Hepatocyte (in vitro differentiated cells): ENCODE data around the gene GHR. TPM values are rescaled to one million over a fixed set of nuclear protein-coding genes. Genes with fewer than 3 reads are reported as not detected.

Experiments used
- DNase-seq: peaks from one replicate; pipeline ENCODE4 v3.0.0-alpha.2; 2016; ENCODE audit warnings: low spot score
- H2AFZ ChIP-seq: fragments of 200-600 bp; sonication (generic); 2 replicates; pipeline ENCODE4 v1.6.0; 2016; ENCODE audit warnings: antibody characterized with exemption, mild to moderate bottlenecking
- H3K27ac ChIP-seq: fragments of 200-600 bp; sonication (generic); 2 replicates; pipeline ENCODE4 v1.5.1; 2016; ENCODE audit warnings: mild to moderate bottlenecking
- H3K27me3 ChIP-seq: fragments of 200-600 bp; sonication (generic); 2 replicates; pipeline ENCODE4 v1.6.1; 2016
- H3K36me3 ChIP-seq: fragments of 200-600 bp; sonication (generic); replicated peaks from 2 replicates; pipeline ENCODE4 v1.5.1; 2016; ENCODE audit warnings: low read depth; ENCODE audit not compliant: insufficient read depth
- H3K4me1 ChIP-seq: fragments of 200-600 bp; sonication (generic); 2 replicates; pipeline ENCODE4 v1.5.1; 2016; ENCODE audit warnings: mild to moderate bottlenecking, moderate library complexity; ENCODE audit not compliant: insufficient read depth
- H3K4me2 ChIP-seq: fragments of 200-600 bp; sonication (generic); 2 replicates; pipeline ENCODE4 v1.6.0; 2016
- H3K4me3 ChIP-seq: fragments of 200-600 bp; sonication (generic); 2 replicates; pipeline ENCODE4 v1.5.1; 2016; ENCODE audit warnings: mild to moderate bottlenecking
- H3K79me2 ChIP-seq: fragments of 200-600 bp; sonication (generic); 2 replicates; pipeline ENCODE4 v1.6.0; 2017; ENCODE audit warnings: mild to moderate bottlenecking
- H3K9me2 ChIP-seq: fragments of 200-600 bp; sonication (generic); replicated peaks from 2 replicates; pipeline ENCODE4 v1.6.0; 2017; ENCODE audit warnings: mild to moderate bottlenecking; ENCODE audit not compliant: insufficient read depth
- H3K9me3 ChIP-seq: fragments of 200-600 bp; sonication (generic); 2 replicates; pipeline ENCODE4 v1.5.1; 2016; ENCODE audit warnings: low read depth, mild to moderate bottlenecking
- H4K20me1 ChIP-seq: fragments of 200-600 bp; sonication (generic); 2 replicates; pipeline ENCODE4 v1.6.0; 2016; ENCODE audit warnings: mild to moderate bottlenecking; ENCODE audit not compliant: insufficient read depth, poor library complexity, severe bottlenecking
- EZH2 ChIP-seq: fragments of 200-600 bp; sonication (generic); IDR thresholded peaks from 2 replicates; pipeline ENCODE4 v1.6.1; 2016; ENCODE audit warnings: antibody characterized with exemption, mild to moderate bottlenecking, borderline replicate concordance
- EZH2phosphoT487 ChIP-seq: fragments of 200-600 bp; sonication (generic); IDR thresholded peaks from one replicate; pipeline ENCODE4 v1.6.1; 2018; ENCODE audit warnings: antibody characterized with exemption, mild to moderate bottlenecking, low read depth, moderate library complexity; ENCODE audit not compliant: unreplicated experiment, severe bottlenecking
- WGBS: methylation state at CpG from one replicate; pipeline ENCODE4 v1.1.6; 2016; ENCODE audit warnings: low lambda C conversion rate; ENCODE audit errors: missing lambda C conversion rate; 5-methylcytosine and 5-hydroxymethylcytosine counted together
- polyA plus RNA-seq: library from polyadenylated mRNA; unstranded; fragments of >200 nt; fragmentation: Nextera tagmentation; extraction: Ambion mirVana; gene quantifications from 2 replicates; pipeline ENCODE4 v1.2.1, GENCODE V29; 2016
- total RNA-seq: library from RNA; depleted of rRNA; stranded (reverse); fragments of >200 nt; gene quantifications from 2 replicates; pipeline ENCODE4 v1.2.3, GENCODE V29; 2014
- TF ChIP-seq, protein P1 (sequence below): fragments of 200-600 bp; sonication (generic); IDR thresholded peaks from 2 replicates; pipeline ENCODE4 v1.5.1; 2016; ENCODE audit warnings: antibody characterized with exemption, mild to moderate bottlenecking; ENCODE audit not compliant: poor library complexity

Gene GHR
- total and polyA plus RNA-seq, 2 experiments from 2014 or later: 14.4 to 24.3 TPM

GRCh38 chr5:42403236-42403635 lies 20.0 kb upstream of the GHR start:
- H3K9me2 ChIP-seq: no peaks in the 10 kb centered on the region
- no peak for DNase-seq
- H3K4me2 ChIP-seq: no peak overlapping the region
- no peak overlapping the region for H2AFZ ChIP-seq
- no peak overlapping the region for H3K4me3 ChIP-seq
- TF ChIP-seq EZH2phosphoT487: no peak
- TF ChIP-seq, protein P1, sequence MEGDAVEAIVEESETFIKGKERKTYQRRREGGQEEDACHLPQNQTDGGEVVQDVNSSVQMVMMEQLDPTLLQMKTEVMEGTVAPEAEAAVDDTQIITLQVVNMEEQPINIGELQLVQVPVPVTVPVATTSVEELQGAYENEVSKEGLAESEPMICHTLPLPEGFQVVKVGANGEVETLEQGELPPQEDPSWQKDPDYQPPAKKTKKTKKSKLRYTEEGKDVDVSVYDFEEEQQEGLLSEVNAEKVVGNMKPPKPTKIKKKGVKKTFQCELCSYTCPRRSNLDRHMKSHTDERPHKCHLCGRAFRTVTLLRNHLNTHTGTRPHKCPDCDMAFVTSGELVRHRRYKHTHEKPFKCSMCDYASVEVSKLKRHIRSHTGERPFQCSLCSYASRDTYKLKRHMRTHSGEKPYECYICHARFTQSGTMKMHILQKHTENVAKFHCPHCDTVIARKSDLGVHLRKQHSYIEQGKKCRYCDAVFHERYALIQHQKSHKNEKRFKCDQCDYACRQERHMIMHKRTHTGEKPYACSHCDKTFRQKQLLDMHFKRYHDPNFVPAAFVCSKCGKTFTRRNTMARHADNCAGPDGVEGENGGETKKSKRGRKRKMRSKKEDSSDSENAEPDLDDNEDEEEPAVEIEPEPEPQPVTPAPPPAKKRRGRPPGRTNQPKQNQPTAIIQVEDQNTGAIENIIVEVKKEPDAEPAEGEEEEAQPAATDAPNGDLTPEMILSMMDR: no peak
- no peak for TF ChIP-seq EZH2
- H3K27ac ChIP-seq: no peak overlapping the region
- 87% methylated on average over 2 of the region's 2 CpGs for WGBS
- no peaks in the 10 kb centered on the region for H3K79me2 ChIP-seq
- H4K20me1 ChIP-seq: no peaks in the 10 kb centered on the region
- no peaks in the 10 kb centered on the region for H3K4me1 ChIP-seq
- no peaks in the 10 kb centered on the region for H3K36me3 ChIP-seq
- H3K9me3 ChIP-seq: no peaks in the 10 kb centered on the region
- H3K27me3 ChIP-seq: no peaks in the 10 kb centered on the region

DNA sequence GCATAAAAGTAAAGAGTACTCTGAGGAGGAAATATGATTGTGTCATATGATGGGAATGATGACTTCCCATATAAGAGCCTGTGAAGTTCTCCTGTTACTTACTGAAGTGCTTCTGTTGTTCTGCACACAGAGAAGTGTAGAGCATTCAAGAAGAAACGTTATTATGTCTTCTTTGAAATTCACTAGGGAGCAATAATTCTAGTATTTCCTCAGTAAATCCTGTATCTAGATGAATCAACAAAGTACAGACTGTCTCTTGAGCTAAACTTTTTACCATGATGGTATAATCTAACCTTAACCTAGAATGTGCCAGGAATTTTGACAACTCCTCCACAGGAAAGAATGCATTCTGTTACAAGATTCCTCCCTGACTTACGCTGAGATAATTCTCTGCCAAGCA lies 18.9 kb upstream of the GHR start:
- Histone ChIP-seq H3K27me3 (no peaks in the 10 kb centered on the region), H2AFZ (no peak overlapping the region), H3K9me2 (no peaks in the 10 kb centered on the region), H3K4me1 (no peaks in the 10 kb centered on the region), H3K36me3 (no peaks in the 10 kb centered on the region), H3K27ac (no peak overlapping the region), H3K4me3 (no peak overlapping the region), H3K4me2 (no peak overlapping the region), H3K79me2 (no peaks in the 10 kb centered on the region), H4K20me1 (no peaks in the 10 kb centered on the region), H3K9me3 (no peaks in the 10 kb centered on the region)
- no peak for DNase-seq
- 87% methylated on average over 2 of the region's 2 CpGs for WGBS
- TF ChIP-seq EZH2phosphoT487: no peak

DNA sequence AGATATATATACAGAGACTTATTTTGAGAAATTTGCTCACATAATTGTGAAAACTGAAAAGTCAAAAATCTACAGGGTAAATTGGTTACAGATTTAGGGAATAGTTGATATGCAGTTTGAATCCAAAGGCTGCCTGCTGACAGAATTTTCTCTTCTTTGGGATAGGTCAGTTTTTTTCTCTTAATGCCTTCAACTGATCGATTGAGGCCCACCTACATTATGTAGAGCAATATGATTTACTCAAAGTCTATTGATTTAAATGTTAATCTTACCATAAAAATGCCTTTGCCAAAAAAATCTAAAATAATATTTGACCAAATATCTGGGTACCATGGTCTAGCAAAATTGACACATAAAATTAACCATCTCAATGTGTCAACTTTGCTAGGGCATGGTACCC lies 3.9 kb upstream of the GHR start:
- Histone ChIP-seq H2AFZ (no peak overlapping the region), H3K4me2 (no peak overlapping the region), H3K4me3 (no peak overlapping the region), H3K4me1 (peaks cover 9% of the 10 kb centered on the region), H3K27me3 (no peaks in the 10 kb centered on the region), H4K20me1 (no peaks in the 10 kb centered on the region), H3K9me2 (no peaks in the 10 kb centered on the region), H3K36me3 (no peaks in the 10 kb centered on the region), H3K79me2 (peaks cover 2% of the 10 kb centered on the region), H3K27ac (no peak overlapping the region), H3K9me3 (no peaks in the 10 kb centered on the region)
- TF ChIP-seq EZH2phosphoT487 (no peak), EZH2 (no peak)
- TF ChIP-seq, protein P1: no peak
- DNase-seq: no peak
- 91% methylated on average over 1 of the region's 1 CpG for WGBS

DNA sequence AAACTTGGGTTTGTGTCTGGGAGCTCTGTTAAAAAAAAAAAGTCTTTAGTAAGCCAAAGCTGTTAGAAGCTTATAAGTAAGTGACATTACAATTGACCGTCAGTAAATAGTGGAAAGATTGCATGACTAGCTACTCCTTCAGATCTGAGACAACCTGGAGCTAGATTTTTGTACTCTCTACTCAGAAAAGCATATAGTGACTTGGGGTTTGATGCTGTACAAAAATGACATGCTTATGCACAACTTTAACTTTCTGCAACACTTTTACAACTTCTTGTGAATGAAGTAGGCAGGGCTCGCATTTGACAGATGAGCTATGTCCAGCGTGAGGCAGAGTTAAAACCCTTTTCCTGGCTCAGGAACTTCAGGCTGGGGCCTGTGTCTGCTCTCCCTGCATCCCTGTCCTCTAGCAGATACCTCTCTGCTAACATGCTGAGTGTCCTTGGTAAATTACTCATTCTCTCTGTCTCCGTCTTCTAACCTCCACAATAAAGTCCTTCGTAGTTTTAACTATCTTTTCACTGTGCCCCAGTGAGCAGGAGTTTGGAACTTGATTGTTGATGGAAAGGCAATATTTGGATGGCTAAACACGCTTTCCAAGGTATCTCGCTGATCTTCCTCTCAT lies 471 bp upstream of the GHR start:
- peak overlapping the region; percentile 65 for H2AFZ ChIP-seq
- DNase-seq: peak; percentile 10
- no peaks in the 10 kb centered on the region for H3K36me3 ChIP-seq
- H3K9me3 ChIP-seq: no peaks in the 10 kb centered on the region
- no peaks in the 10 kb centered on the region for H3K27me3 ChIP-seq
- peaks cover 2% of the 10 kb centered on the region for H4K20me1 ChIP-seq
- peak overlapping the region; percentile 86 for H3K27ac ChIP-seq
- peaks cover 35% of the 10 kb centered on the region for H3K79me2 ChIP-seq
- 21% methylated on average over 7 of the region's 7 CpGs for WGBS
- H3K9me2 ChIP-seq: no peaks in the 10 kb centered on the region
- TF ChIP-seq, protein P1: no peak
- TF ChIP-seq EZH2 (no peak), EZH2phosphoT487 (no peak)
- no peak overlapping the region for H3K4me3 ChIP-seq
- H3K4me2 ChIP-seq: peak overlapping the region; percentile 78
- H3K4me1 ChIP-seq: peaks cover 21% of the 10 kb centered on the region
